Measurements from ENCODE around the gene DONSON. TPM values are rescaled to one million over a fixed set of nuclear protein-coding genes. Genes with fewer than 3 reads are reported as not detected.
A peak's percentile ranks its signal among the peaks of the same experiment; 100 is the strongest.

Gene DONSON
- total and polyA plus RNA-seq, 9 of the 15 experiments (the other 6 are each of a cell fraction or from before 2014, with no cell fraction given) = 26.7 to 124 (median 62.6) TPM

DNA sequence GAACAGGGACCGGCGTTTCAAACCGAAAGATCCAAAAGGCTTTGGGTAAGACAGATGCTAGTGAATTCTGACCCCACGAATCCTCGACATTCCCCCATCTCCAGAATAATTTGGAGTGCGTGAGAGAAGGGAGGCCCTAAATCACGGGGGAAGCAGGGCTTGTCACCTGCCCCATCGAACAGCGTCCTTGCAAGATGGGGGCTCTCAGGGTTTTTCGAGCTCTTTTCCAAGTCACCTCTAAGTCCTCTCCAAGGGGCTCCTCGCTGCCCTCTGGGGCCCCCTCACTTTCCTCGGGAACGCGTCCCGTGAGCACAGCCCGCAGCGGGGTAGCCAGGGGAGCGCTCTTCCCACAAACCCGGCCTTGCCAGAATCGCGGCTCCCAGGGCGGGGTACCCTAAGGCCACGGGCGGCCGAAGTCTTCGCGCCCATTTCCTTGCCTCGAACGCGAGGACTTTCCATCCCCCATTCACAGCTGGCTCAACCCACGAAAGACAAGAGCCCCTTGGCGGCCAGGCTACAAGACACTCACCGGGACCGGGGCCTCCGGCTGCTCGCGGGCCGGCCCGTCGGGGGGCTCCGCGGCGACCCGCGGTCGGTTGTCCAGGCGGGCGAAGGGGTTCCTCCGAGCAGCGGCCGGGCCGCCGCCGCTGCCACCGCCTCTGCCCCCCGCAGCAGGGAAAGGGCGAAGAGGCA lies 546 bp downstream of the DONSON start (continued):
- TF ChIP-seq ELF4 (CRISPR knock-in tag; IDR thresholded peaks at IDR 0.05) (no peak), YBX1 (IDR thresholded peaks at IDR 0.05) (no peak), EWSR1 (IDR thresholded peaks at IDR 0.05; ENCODE audit: borderline replicate concordance, low read depth, partially characterized antibody) (no peak), DNMT1 (IDR thresholded peaks at IDR 0.05) (no peak), TCF3 (CRISPR knock-in tag; IDR thresholded peaks at IDR 0.05) (no peak), ZNF133 (CRISPR knock-in tag; IDR thresholded peaks at IDR 0.05) (0 out of 2 replicates have a peak, but pooled peaks have one; percentile 26), CHD1 (IDR thresholded peaks at IDR 0.05; ENCODE audit: low read length) (peak; percentile 79)
- TF ChIP-seq, protein P1, sequence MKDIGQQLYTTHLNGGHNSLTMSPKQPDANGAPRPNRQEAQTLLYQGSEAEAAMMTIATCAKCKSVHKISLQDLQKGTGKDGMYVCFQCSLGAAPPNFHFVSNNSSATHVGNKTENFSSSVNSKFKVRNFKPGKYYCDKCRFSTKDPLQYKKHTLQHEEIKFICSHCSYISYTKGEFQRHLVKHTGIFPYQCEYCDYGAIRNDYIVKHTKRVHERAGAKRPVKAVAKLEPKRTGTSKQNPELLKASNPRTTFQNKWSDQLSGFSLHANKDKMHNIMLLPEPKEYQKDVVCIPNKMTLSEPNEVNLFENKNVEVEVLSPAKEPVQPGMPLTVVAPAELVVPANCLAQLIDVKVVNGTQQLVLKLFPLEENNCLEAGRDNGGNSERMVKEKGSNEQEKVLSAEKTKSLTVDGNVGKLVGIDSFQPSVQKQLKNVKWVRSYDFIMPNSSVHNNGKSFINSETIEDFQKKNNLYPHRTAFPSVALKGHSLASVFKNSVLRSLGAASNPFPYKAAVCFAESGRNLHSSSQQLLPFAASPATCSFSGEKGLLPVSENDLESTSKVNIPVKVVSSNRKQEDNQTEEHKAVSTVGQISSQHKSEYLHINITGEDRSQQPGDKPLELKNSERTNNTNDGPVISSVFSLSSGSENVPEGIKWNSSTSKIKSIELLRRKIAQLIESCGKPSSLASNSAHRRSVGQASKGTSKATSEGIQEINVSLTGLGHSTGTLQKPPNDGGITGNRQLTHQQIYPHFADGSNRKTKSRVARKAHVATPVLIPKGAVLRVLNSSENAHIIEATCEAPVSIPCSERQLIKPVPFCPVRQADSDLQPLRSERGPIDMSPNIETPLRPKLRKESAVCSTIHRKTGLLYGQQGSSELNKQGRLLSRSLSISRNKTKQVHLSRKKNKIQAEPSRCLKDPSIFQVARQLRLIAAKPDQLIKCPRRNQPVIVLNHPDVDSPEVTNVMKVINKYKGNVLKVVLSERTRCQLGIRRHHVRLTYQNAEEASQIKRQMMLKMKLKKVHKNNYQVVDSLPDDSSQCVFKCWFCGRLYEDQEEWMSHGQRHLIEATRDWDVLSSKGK (CRISPR knock-in tag; IDR thresholded peaks at IDR 0.05) = no peak
